22Rv1 (cell line): ENCODE measurements around the gene SCUBE1.
A peak's percentile ranks its signal among the peaks of the same experiment; 100 is the strongest.

Experiments used
- H3K27ac ChIP-seq: fragments of 450-650 bp; 2 replicates; pipeline ENCODE4 v1.5.1; 2017
- ZFX ChIP-seq: fragments of 450-650 bp; IDR thresholded peaks from 2 replicates; pipeline ENCODE4 v1.6.1; 2017; ENCODE audit warnings: antibody characterized with exemption, borderline replicate concordance
- TF ChIP-seq, protein P1 (sequence below): fragments of 450-650 bp; IDR thresholded peaks from 2 replicates; pipeline ENCODE4 v1.5.1; 2017; ENCODE audit warnings: mild to moderate bottlenecking

SCUBE1 gene

DNA sequence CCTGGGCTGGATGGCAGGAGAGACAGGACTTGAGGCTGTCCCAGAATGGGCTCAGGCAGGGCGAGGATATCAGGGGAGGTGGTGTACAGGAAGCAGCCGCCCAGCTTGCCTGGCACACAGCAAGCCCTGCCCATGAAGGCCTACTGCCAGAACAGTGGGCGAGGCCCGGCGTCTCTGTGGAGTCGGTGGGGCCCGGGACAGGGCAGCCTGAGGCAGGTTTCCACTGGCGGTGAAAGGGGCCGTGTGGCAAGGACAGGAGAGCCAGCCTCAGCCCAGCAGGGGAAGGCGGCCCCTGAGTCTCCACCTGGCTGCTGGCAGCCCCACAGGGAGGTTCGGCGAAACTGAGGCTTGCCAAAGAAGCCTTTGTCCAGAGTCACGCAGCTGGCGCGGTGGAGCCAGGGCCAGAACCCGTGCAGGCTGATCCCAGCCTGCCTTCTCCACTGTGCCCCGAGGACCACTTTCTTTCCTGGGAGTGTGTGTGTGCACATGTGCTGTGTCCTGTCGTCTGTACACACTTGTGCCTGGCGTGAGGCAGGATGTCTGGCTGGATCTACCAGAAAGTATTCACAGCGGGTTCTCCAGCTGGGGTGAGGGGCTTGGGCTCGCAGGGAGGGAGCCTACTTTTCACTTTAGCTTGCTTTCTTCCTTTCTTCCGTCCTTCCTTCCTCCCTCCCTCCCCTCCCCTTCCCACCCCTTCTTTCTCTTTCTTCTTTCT, 190.7 kb downstream of the SCUBE1 start:
- H3K27ac ChIP-seq: peak overlapping the region; percentile 83
- no peak for TF ChIP-seq ZFX
- TF ChIP-seq, protein P1, sequence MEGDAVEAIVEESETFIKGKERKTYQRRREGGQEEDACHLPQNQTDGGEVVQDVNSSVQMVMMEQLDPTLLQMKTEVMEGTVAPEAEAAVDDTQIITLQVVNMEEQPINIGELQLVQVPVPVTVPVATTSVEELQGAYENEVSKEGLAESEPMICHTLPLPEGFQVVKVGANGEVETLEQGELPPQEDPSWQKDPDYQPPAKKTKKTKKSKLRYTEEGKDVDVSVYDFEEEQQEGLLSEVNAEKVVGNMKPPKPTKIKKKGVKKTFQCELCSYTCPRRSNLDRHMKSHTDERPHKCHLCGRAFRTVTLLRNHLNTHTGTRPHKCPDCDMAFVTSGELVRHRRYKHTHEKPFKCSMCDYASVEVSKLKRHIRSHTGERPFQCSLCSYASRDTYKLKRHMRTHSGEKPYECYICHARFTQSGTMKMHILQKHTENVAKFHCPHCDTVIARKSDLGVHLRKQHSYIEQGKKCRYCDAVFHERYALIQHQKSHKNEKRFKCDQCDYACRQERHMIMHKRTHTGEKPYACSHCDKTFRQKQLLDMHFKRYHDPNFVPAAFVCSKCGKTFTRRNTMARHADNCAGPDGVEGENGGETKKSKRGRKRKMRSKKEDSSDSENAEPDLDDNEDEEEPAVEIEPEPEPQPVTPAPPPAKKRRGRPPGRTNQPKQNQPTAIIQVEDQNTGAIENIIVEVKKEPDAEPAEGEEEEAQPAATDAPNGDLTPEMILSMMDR: no peak

DNA sequence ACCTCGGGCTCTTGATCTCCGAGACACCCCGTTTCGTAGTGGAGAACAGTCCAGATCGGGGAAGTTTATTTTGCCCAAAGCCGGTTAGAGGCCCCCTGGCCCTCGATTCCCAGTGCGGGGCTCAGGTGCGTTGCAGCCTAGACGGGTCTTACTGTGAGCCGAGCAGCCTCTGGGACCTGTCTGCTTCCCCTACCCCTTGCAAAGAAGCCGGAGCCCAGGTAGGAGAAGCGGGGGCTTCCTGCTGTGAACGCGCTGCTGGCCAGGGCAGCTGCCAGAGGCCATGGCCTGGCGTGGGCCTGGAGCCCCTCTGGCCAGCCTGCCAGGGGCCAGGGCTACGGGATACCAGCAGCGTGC, 191.2 kb downstream of the SCUBE1 start:
- H3K27ac ChIP-seq: peak overlapping the region; percentile 83
- TF ChIP-seq, protein P1: no peak

DNA sequence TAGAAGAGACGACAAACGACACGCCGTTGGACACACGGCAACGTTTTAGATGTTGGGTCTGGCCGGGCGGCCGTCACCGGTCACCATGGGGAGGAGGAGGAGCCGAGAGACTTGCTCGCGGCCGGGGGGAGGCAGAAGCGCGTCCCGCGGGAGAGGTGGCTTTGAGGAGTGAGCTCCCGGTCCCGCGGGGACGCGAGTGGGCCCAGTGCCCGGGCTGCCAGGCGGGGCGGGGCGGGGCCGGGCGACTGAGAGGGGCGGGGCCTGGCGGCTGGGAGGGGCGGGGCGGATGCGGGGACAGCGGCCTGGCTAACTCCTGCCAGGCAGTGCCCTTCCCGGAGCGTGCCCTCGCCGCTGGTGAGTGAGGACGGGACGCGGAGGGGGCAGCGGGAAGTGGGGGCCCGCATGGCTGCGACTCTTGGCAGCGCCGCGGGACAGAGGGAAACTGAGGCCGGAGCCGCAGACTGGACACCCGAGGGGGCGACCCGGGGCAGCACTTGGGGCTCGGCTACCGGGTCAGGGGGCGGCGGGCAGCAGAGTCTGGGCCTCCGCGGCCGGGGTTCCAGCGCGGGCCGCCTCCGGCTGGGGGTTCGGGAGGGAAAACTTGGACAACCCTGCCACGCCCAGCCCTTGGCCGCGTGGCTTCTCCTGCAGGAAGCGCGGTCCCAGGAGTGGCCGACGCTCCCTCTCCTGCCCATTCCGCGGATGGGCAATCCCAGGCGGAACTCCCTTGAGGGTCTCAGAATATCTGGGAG, 191.7 kb downstream of the SCUBE1 start, which contains the start of gene TSPO:
Gene TSPO (plus strand): TSS at position 309 of the 752 bp plus-strand sequence. CDS start 7,680 bp downstream, outside the sequence.
- peak within 1 kb of the TSS; percentile 83 for H3K27ac ChIP-seq
- no peak for TF ChIP-seq ZFX
- TF ChIP-seq, protein P1: no peak

DNA sequence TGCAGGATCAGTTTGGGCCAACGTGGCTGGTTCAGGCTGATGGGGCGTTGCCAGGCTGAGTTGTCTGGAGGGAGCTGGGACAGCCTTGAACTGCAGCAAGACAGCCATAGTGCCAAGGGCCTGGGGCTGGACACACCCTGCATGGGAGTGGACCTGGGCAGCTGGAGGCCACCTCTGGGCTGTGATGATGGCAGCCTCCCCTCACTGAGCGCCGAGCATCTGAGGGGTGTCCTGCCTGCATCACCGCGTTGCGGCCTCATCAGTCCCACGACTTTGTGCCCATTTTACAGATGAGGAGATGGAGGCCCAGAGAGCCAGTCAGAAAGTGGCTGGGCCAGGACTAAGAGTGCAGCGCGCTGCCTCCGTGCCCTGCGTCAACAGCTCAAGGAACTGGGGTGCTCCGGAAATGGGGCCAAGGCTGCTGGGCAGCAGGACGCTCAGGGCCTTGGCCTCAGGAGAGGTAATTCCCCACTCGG, 192.4 kb downstream of the SCUBE1 start:
- peak overlapping the region; percentile 83 for H3K27ac ChIP-seq
- TF ChIP-seq, protein P1: no peak
- TF ChIP-seq ZFX: no peak

DNA sequence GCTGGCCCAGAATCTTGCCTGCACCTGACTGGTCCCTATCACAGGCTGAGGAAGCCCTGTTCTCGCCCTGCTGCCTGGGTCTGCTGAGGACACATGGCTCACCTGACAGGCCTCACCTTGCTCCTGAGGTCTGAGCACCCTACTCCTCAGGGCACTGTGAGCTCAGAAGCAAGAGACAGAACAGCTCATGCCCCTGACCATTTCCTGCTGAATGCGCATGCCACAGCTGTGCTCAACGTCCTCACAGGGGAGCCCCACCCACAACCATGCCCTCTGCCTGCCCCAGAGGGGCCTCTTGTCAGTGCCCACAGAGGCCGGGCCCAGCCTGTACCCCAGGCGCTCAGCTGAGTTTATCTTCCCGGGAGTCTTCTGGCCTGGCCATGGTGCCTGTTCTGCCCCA, 194.6 kb downstream of the SCUBE1 start:
- H3K27ac ChIP-seq: no peak overlapping the region
- TF ChIP-seq, protein P1: no peak
- no peak for TF ChIP-seq ZFX

DNA sequence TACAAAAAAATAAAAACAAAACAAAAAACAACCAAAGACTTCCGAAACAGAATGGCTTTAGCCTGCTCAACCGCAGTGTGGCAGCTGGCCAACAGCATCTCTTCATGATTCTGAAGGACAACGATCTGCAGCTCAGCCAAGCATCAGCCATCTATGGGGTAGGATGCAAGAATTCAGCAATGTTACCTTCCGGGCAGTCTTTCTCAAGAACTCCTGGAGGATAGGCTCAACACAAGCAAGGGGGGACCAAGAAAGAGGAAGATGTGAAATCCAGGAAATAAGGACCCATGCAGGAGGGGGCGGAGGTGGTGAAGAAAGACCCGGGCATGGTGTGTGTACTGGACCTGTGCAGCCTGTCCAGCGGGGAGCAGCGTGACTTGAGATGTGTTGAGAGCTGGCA, 195.4 kb downstream of the SCUBE1 start:
- no peak for TF ChIP-seq ZFX
- TF ChIP-seq, protein P1: no peak
- no peak overlapping the region for H3K27ac ChIP-seq
